Upper lobe of left lung (tissue), 6 donors: ENCODE data around the gene MRPS21. TPM values are rescaled to one million over a fixed set of nuclear protein-coding genes. Genes with fewer than 3 reads are reported as not detected.

Experiments
- ATAC-seq, 2 donors: fragments of 200-7000 bp; cut with Tn5 transposase; one replicate each; pipeline ENCODE4 v1.9.1; 2022; ENCODE audit warnings: mild to moderate bottlenecking in 2 of 2, moderate library complexity in 2 of 2; ENCODE audit not compliant: low FRiP score in 2 of 2
- DNase-seq, 2 donors: peaks; one replicate each; pipeline ENCODE4 v3.0.0-alpha.2; 2019 to 2020
- H3K27ac ChIP-seq, 4 donors: fragments of 200-600 bp; sonication (generic); one replicate each; pipeline ENCODE4 v1.5.1; 2016 to 2019
- H3K27me3 ChIP-seq, 4 donors: fragments of 200-600 bp; sonication (generic); one replicate each; pipeline ENCODE4 v1.5.1; 2017 to 2019
- H3K36me3 ChIP-seq, 4 donors: fragments of 200-600 bp; sonication (generic); one replicate each; pipeline ENCODE4 v1.5.1; 2016 to 2019
- H3K4me1 ChIP-seq, 4 donors: fragments of 200-600 bp; sonication (generic); one replicate each; pipeline ENCODE4 v1.5.1; 2018 to 2019
- H3K4me3 ChIP-seq, 4 donors: fragments of 200-600 bp; sonication (generic); one replicate each; pipeline ENCODE4 v1.5.1; 2017 to 2019; ENCODE audit warnings: mild to moderate bottlenecking in 2 of 4, moderate library complexity in 1 of 4
- H3K9me3 ChIP-seq, 4 donors: fragments of 200-600 bp; sonication (generic); one replicate each; pipeline ENCODE4 v1.5.1; 2018 to 2019
- EP300 ChIP-seq, 4 donors: sonication (generic); formaldehyde crosslinking; IDR thresholded peaks; one replicate each; pipeline ENCODE4 v1.5.1; 2017; ENCODE audit warnings: antibody characterized with exemption in 4 of 4, control low read depth in 2 of 4
- POLR2A ChIP-seq, 4 donors: fragments of 450-650 bp; IDR thresholded peaks; one replicate each; pipeline ENCODE4 v1.5.1; 2016 to 2017; ENCODE audit warnings: antibody characterized with exemption in 4 of 4, mild to moderate bottlenecking in 2 of 4
- POLR2AphosphoS5 ChIP-seq, 2 donors: sonication (generic); formaldehyde crosslinking; IDR thresholded peaks; one replicate each; pipeline ENCODE4 v1.5.1; 2017; ENCODE audit warnings: antibody characterized with exemption in 2 of 2
- WGBS, 2 donors: methylation state at CpG; one replicate each; pipeline ENCODE4 v1.1.5; 2017 to 2018; 5-methylcytosine and 5-hydroxymethylcytosine counted together
- total RNA-seq, 6 donors: library from RNA; depleted of rRNA in 4 of 6; stranded (reverse); fragments of >200 nt in 4 of 6; gene quantifications; one replicate each; pipeline versions ENCODE4 v1.1.0 to v1.2.1, GENCODE V29; 2016 to 2021
- TF ChIP-seq, protein P1 (sequence below), 6 experiments: fragments of 450-650 bp in 4 of 6; fragments of 200-600 bp in 2 of 6; sonication (generic) in 2 of 6; IDR thresholded peaks; one replicate each; pipeline ENCODE4 v1.5.1; 2016 to 2019; ENCODE audit warnings: antibody characterized with exemption in 6 of 6
- donor health status: DM: no; HTN: no; CAD: no; lungs with moderate emphysema.
- donor health status: DM: no; HTN: yes; CAD: no; lungs with severe emphysema.

Gene MRPS21
- total RNA-seq, 6 donors from 2014 or later = 24.9 to 51.3 (median 38.3) TPM

DNA sequence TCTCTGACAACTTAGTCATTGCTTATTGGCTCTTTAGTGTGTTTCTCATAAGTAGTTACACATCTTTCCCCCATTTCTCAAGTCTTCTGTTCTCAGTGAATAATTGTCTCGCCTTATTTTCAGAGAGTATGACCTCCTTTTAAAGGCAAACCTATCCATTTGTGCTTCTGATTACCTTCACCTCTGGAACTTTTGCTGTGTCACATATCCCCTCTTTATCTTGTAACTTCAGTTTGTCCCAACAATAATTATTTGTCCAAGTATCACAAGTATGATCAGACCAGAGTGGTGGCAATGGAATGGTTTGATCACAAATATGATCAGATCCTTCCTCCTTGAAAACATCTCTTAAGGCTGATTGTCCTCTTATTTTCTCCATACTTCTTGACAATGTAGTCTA lies 5.3 kb upstream of the MRPS21 start:
- no peak for TF ChIP-seq EP300 (IDR thresholded peaks at IDR 0.05)
- TF ChIP-seq POLR2AphosphoS5 (IDR thresholded peaks at IDR 0.05) = no peak
- TF ChIP-seq, protein P1, sequence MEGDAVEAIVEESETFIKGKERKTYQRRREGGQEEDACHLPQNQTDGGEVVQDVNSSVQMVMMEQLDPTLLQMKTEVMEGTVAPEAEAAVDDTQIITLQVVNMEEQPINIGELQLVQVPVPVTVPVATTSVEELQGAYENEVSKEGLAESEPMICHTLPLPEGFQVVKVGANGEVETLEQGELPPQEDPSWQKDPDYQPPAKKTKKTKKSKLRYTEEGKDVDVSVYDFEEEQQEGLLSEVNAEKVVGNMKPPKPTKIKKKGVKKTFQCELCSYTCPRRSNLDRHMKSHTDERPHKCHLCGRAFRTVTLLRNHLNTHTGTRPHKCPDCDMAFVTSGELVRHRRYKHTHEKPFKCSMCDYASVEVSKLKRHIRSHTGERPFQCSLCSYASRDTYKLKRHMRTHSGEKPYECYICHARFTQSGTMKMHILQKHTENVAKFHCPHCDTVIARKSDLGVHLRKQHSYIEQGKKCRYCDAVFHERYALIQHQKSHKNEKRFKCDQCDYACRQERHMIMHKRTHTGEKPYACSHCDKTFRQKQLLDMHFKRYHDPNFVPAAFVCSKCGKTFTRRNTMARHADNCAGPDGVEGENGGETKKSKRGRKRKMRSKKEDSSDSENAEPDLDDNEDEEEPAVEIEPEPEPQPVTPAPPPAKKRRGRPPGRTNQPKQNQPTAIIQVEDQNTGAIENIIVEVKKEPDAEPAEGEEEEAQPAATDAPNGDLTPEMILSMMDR (IDR thresholded peaks at IDR 0.05) = no peak
- no peak for TF ChIP-seq POLR2A (IDR thresholded peaks at IDR 0.05)
- 95 to 100% methylated on average over 1 of the region's 1 CpG for WGBS, 2 donors
- ATAC-seq = no peak

DNA sequence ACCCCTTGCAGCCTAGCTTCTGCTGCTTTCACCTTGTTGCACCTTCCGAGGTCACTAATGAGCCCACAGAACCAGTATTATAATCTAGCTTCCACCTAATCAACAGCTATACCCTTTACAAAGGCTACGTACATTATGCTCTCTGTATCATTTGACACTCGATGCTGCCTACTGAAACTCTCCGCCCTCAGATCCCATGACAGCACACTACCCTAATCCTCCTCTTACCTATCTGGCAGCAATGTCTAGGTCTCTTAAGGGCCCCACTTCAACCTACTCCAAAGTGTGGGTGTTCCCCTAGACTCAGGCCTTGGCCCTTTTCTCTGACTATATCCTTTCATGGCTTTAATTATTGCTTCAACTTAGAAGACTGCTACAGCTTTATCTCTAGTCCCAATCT lies 4.8 kb upstream of the MRPS21 start:
- no peak for DNase-seq
- no peak for ATAC-seq
- Histone ChIP-seq H3K36me3 (peaks cover 0 to 14% (median 2%) of the 10 kb centered on the region in 4 donors), H3K27ac (no peak overlapping the region), H3K4me3 (no peak overlapping the region), H3K9me3 (no peaks in the 10 kb centered on the region), H3K27me3 (no peaks in the 10 kb centered on the region), H3K4me1 (peaks cover 0 to 7% (median 3%) of the 10 kb centered on the region in 4 donors)
- TF ChIP-seq POLR2A (IDR thresholded peaks at IDR 0.05) (no peak), POLR2AphosphoS5 (IDR thresholded peaks at IDR 0.05) (no peak), EP300 (IDR thresholded peaks at IDR 0.05) (no peak)
- TF ChIP-seq, protein P1 (IDR thresholded peaks at IDR 0.05) = no peak
- 83 to 88% methylated on average over 4 of the region's 4 CpGs for WGBS, 2 donors

More for the DNA sequence above, 5.3 kb upstream of the MRPS21 start:
- Histone ChIP-seq H3K4me3 (no peak overlapping the region), H3K27me3 (no peaks in the 10 kb centered on the region), H3K27ac (no peak overlapping the region), H3K36me3 (peaks cover 0 to 14% (median 2%) of the 10 kb centered on the region in 4 donors), H3K4me1 (peaks cover 0 to 7% (median 3%) of the 10 kb centered on the region in 4 donors), H3K9me3 (no peaks in the 10 kb centered on the region)
- DNase-seq = no peak

DNA sequence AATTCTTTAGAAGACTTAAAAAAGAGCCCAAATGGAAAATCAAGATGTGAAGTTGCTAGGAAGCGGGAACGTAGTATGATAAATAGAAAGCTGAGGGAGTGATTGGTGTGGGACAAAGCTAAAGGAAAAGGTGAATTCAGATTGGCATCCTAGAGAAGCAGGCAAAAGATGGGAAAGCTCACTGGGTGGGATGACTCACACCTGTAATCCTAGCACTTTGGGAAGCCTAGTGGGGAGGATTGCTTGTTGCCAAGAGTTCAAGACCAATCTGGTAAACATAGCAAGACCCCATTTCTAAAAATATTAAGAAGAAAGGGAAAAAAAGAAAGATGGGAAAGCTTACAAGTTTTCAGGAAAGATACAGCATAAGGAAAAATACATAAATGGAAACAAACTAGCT lies 1.8 kb downstream of the MRPS21 start:
- H3K9me3 ChIP-seq = no peaks in the 10 kb centered on the region
- H3K4me3 ChIP-seq = no peak overlapping the region
- no peak for TF ChIP-seq POLR2A (IDR thresholded peaks at IDR 0.05)
- no peak for TF ChIP-seq POLR2AphosphoS5 (IDR thresholded peaks at IDR 0.05)
- peaks cover 7 to 17% (median 11%) of the 10 kb centered on the region in 4 donors for H3K4me1 ChIP-seq
- WGBS, 2 donors = 96 to 100% methylated on average over 2 of the region's 2 CpGs
- no peak for DNase-seq
- H3K27me3 ChIP-seq = no peaks in the 10 kb centered on the region
- H3K27ac ChIP-seq = no peak overlapping the region
- peaks cover 0 to 41% (median 13%) of the 10 kb centered on the region in 4 donors for H3K36me3 ChIP-seq
- ATAC-seq = no peak

DNA sequence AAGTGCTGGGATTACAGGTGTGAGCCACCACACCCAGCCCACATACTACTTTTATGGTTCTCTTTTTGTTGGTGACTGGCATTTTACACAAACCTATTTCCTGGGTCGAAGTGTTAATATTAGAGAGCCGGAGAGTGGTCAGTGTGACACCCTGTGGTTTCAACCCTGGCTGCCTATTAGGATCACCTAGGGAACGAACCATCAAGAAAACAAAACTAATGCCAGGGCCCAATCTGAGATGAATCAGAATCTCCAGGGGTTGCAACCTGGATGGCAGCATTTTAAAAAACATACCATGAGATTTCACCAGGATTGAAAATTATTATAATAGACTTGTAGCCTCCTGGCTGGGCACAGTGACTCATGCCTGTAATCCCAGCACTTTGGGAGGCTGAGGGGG lies 6.1 kb downstream of the MRPS21 start:
- no peaks in the 10 kb centered on the region for H3K27me3 ChIP-seq
- DNase-seq = no peak
- TF ChIP-seq EP300 (IDR thresholded peaks at IDR 0.05) = no peak
- TF ChIP-seq POLR2AphosphoS5 (IDR thresholded peaks at IDR 0.05) = no peak
- TF ChIP-seq, protein P1 (IDR thresholded peaks at IDR 0.05) = no peak
- TF ChIP-seq POLR2A (IDR thresholded peaks at IDR 0.05) = no peak
- no peak for ATAC-seq
- H3K4me3 ChIP-seq = no peak overlapping the region
- WGBS, 2 donors = 93% methylated on average over 3 of the region's 3 CpGs
- H3K9me3 ChIP-seq = no peaks in the 10 kb centered on the region
- H3K36me3 ChIP-seq = peaks cover 5 to 76% (median 26%) of the 10 kb centered on the region in 4 donors
- H3K27ac ChIP-seq = no peak overlapping the region
- peaks cover 0 to 10% (median under 1%) of the 10 kb centered on the region in 4 donors for H3K4me1 ChIP-seq

DNA sequence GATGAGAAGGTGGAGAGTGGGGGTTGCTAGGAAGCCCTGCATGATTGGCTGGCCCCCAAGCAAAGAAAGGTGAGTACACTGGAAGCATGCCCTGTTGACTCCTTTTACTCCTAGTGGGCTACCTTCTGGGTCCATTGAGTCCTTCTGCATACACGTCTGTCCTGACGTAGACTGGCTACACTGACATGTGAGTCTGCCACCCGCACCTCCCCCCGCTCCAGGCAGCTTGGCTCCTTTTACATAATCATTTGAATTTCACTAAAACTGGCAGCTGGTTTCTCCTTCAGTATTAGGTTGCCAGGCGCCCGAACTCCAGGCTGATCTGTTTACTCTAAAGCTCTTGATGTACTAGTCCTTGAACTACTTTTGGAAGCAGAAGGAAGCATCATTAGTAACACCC lies 8.7 kb downstream of the MRPS21 start:
- Histone ChIP-seq H3K36me3 (peaks cover 2 to 69% (median 25%) of the 10 kb centered on the region in 4 donors), H3K27ac (no peak overlapping the region), H3K4me1 (no peaks in the 10 kb centered on the region), H3K27me3 (no peaks in the 10 kb centered on the region), H3K9me3 (no peaks in the 10 kb centered on the region), H3K4me3 (no peak overlapping the region)
- ATAC-seq = no peak
- TF ChIP-seq POLR2A (IDR thresholded peaks at IDR 0.05) (no peak), POLR2AphosphoS5 (IDR thresholded peaks at IDR 0.05) (no peak), EP300 (IDR thresholded peaks at IDR 0.05) (no peak)
- TF ChIP-seq, protein P1 (IDR thresholded peaks at IDR 0.05) = no peak
- DNase-seq = no peak
- 76 to 87% methylated on average over 6 of the region's 6 CpGs for WGBS, 2 donors
